Nephron (organoid): ENCODE measurements around the gene RLN1.
"Not testable (repeated sequence)": the region's sequence is repeated elsewhere in the genome, so short reads cannot be mapped to it uniquely, and the experiment has no call there.

Source experiments
- H3K27ac Mint-ChIP-seq, 3 experiments: 2 replicates each; pipeline ENCODE4 v1.8.0; 2020; ENCODE audit warnings: mixed read lengths in 3 of 3, mild to moderate bottlenecking in 2 of 3, moderate library complexity in 1 of 3
- H3K27me3 Mint-ChIP-seq: 2 replicates; pipeline ENCODE4 v1.8.0; 2021; ENCODE audit warnings: low read depth, mild to moderate bottlenecking, moderate library complexity, mixed read lengths
- H3K36me3 Mint-ChIP-seq: 2 replicates; pipeline ENCODE4 v1.8.0; 2020; ENCODE audit warnings: low read depth, mixed read lengths
- H3K4me1 Mint-ChIP-seq: 2 replicates; pipeline ENCODE4 v1.8.0; 2020; ENCODE audit warnings: mixed read lengths
- H3K4me3 Mint-ChIP-seq, 3 experiments: 2 replicates each; pipeline ENCODE4 v1.8.0; 2020; ENCODE audit warnings: mild to moderate bottlenecking in 3 of 3, mixed read lengths in 3 of 3, moderate library complexity in 2 of 3
- H3K9me3 Mint-ChIP-seq: 2 replicates; pipeline ENCODE4 v1.8.0; 2020; ENCODE audit warnings: mixed read lengths
- CTCF ChIP-seq, 3 experiments: fragments of 200-600 bp; sonication (generic); IDR thresholded peaks; one replicate each; pipeline ENCODE4 v1.5.0; 2021; ENCODE audit warnings: antibody characterized with exemption in 3 of 3; ENCODE audit not compliant: unreplicated experiment in 3 of 3

Gene RLN1

DNA sequence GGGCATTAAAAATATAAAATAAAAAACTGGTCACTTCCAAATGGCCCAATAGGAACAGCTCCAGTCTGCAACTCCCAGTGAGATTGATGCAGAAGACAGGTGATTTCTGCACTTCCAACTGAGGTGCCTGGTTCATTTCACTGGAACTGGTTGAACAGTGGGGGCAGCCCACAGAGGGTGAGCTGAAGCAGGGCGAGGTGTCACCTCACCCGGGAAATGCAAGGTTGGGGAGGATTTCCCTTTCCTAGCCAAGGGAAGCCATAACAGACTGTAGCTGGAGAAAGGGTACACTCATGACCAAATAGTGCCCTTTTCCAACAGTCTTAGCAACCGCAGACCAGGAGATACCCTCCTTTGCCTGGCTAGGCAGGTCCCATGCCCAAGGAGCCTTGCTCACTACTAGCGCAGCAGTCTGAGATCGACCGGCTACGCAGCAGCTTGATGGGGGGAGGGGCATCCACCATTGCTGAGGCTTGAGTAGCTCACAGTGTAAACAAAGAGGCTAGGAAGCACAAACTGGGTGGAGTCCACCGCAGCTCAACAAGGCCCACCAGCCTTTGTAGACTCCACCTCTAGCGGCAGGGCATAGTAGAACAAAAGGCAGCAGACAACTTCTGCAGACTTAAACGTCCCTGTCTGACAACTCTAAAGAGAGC, 12.7 kb downstream of the RLN1 start:
- Mint-ChIP-seq H3K27me3 (no peaks in the 10 kb centered on the region), H3K36me3 (peaks cover 6% of the 10 kb centered on the region), H3K27ac (no peak overlapping the region), H3K9me3 (peaks cover 9% of the 10 kb centered on the region), H3K4me1 (no peaks in the 10 kb centered on the region), H3K4me3 (no peak overlapping the region)
- TF ChIP-seq CTCF (IDR thresholded peaks at IDR 0.05; ENCODE audit: unreplicated experiment in 3 of 3) = no peak

- H3K4me1 Mint-ChIP-seq = no peaks in the 10 kb centered on the region
- TF ChIP-seq CTCF (IDR thresholded peaks at IDR 0.05; ENCODE audit: unreplicated experiment in 3 of 3) = no peak
- H3K4me3 Mint-ChIP-seq = no peak overlapping the region
- H3K27ac Mint-ChIP-seq = no peak overlapping the region
- peaks cover 6% of the 10 kb centered on the region for H3K36me3 Mint-ChIP-seq
- H3K27me3 Mint-ChIP-seq = no peaks in the 10 kb centered on the region
- H3K9me3 Mint-ChIP-seq = peaks cover 9% of the 10 kb centered on the region
Measured at GRCh38 chr9:5326187-5326586, 13.5 kb downstream of the RLN1 start.

DNA sequence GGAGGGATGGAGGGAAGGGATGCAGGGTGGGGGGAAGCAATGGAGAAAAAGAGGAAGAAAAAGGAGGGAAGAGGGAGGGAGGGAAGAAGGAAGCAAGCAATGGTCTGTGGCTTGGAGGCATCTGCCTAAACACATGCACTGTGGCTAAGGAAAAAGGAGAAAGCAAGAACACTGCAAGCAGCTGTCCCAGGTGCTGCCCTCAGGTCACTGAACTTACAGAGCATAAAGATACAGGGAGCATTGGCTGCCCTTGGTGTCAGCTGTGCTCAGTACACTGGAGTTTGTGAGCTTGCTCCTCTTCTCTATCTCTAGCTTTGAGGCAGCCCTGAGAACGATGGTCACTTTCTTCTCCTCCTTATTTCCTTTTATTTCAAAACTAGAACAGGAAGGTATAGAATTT, 18.1 kb downstream of the RLN1 start:
- not testable (repeated sequence) for H3K9me3 Mint-ChIP-seq, H3K27me3 Mint-ChIP-seq, H3K4me3 Mint-ChIP-seq, H3K27ac Mint-ChIP-seq, H3K36me3 Mint-ChIP-seq, H3K4me1 Mint-ChIP-seq

DNA sequence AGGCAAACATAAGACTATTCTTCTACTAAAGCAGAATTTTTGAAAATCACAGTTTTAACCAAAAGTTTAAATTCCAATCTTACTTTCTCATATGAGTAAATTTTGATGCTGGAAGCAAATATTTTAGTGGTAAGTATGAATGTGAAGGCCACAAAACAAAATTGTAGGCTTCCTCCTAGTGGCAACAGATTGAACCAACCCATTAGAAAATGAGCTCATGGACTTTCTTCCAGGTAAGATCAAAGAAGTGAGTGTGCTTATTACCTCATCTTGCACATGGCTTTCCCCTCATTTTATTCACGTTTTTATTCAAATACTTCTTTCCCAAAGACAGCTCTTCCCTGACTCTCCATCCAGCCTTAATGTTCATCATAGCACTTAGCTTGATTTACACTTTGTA, 18.6 kb downstream of the RLN1 start:
- no peaks in the 10 kb centered on the region for H3K4me1 Mint-ChIP-seq
- no peaks in the 10 kb centered on the region for H3K27me3 Mint-ChIP-seq
- H3K27ac Mint-ChIP-seq = no peak overlapping the region
- H3K36me3 Mint-ChIP-seq = no peaks in the 10 kb centered on the region
- H3K4me3 Mint-ChIP-seq = no peak overlapping the region
- no peak for TF ChIP-seq CTCF (IDR thresholded peaks at IDR 0.05; ENCODE audit: unreplicated experiment in 3 of 3)
- H3K9me3 Mint-ChIP-seq = no peaks in the 10 kb centered on the region

DNA sequence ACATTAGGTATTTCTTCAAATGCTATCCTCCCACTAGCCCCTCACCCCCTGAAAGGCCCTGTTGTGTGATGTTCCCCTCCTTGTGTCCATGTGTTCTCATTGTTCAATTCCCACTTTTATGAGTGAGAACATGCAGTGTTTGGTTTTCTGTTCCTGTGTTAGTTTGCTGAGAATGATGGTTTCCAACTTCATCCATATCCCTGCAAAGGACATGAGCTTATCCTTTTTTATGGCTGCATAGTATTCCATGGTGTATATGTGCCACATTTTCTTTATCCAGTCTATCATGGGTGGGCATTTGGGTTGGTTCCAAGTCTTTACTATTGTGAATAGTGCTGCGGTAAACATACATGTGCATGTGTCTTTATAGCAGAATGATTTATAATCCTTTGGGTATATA, 23.3 kb downstream of the RLN1 start:
- not testable (repeated sequence) for H3K27ac Mint-ChIP-seq, H3K4me3 Mint-ChIP-seq, H3K36me3 Mint-ChIP-seq, H3K27me3 Mint-ChIP-seq, H3K4me1 Mint-ChIP-seq
- peaks cover 11% of the 10 kb centered on the region for H3K9me3 Mint-ChIP-seq

DNA sequence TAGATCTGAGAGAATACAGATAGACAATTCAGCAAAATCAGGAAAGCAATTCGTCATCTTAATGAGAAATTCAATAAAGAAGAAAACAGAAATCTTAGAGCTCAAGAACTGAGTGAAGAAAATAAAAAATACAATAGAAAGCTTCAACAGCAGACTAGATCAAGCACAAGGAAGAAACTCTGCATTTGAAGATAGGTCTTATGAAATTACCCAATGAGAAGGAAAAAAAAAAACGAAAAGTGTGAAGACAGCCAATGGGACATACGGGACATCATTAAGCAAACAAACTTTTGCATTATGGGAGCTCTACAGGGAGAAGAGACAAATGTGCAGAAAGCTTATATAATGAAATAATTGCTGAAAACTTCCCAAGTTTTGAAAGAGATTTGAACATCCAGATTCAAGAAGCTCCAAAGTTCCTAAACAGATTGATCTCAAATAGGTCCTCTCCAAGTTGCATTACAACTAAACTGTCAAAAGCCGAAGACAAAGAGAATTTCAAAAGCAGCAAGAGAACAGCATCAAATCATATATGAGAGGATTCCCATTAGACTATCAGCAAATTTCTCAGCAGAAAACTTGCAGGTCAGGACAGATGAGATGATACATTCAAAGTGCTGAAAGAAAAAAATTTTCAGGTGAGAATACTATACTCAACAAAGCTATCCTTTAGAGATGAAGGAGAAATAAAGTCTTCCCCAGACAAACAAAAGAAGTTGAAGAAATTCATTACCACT, 24.3 kb downstream of the RLN1 start:
- Mint-ChIP-seq H3K36me3 (peaks cover 6% of the 10 kb centered on the region), H3K4me1 (no peaks in the 10 kb centered on the region), H3K27ac (no peak overlapping the region), H3K4me3 (no peak overlapping the region), H3K27me3 (no peaks in the 10 kb centered on the region), H3K9me3 (peaks cover 11% of the 10 kb centered on the region)
- TF ChIP-seq CTCF (IDR thresholded peaks at IDR 0.05; ENCODE audit: unreplicated experiment in 3 of 3) = no peak

DNA sequence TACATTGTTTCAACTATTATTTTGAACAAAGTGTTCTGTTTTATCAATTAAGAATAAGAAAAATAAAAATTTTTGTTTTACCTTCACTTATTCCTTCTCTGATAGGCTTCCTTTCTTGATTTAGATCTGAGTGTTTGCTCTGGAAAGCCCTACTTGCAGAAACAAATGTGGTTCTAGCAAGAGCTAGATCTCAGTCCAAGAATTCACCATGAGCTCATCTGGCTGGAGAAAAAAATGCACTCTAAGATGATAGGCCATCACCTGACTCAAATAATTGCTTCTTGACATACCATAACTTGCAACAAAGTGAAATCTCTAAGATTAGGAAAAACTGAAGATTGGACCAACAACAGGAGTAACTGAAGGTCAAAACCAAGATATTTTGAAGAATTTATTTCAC, 28.8 kb downstream of the RLN1 start:
- H3K27ac Mint-ChIP-seq = no peak overlapping the region
- H3K4me1 Mint-ChIP-seq = no peaks in the 10 kb centered on the region
- H3K36me3 Mint-ChIP-seq = peaks cover 6% of the 10 kb centered on the region
- TF ChIP-seq CTCF (IDR thresholded peaks at IDR 0.05; ENCODE audit: unreplicated experiment in 3 of 3) = no peak
- no peak overlapping the region for H3K4me3 Mint-ChIP-seq
- H3K27me3 Mint-ChIP-seq = no peaks in the 10 kb centered on the region
- H3K9me3 Mint-ChIP-seq = peaks cover 11% of the 10 kb centered on the region
